Keratinocyte (primary cell): ENCODE measurements around the gene RGSL1. TPM values are rescaled to one million over a fixed set of nuclear protein-coding genes. Genes with fewer than 3 reads are reported as not detected.

Experiments
- DNase-seq: peaks from one replicate; pipeline ENCODE4 v3.0.0-alpha.2; 2011; ENCODE audit warnings: low read depth, missing footprints, low spot score
- FAIRE-seq: peaks from 2 replicates; lab custom pipeline; 2011; peaks lifted over from hg19 to GRCh38; lab: Jason Lieb, UNC
- H2AFZ ChIP-seq: 2 replicates; pipeline ENCODE4 v1.6.0; 2012; ENCODE audit warnings: low read length, control low read depth, inconsistent platforms; ENCODE audit not compliant: control insufficient read depth
- H3K27ac ChIP-seq: 2 replicates; pipeline ENCODE4 v1.5.1; 2011; ENCODE audit warnings: low read length; ENCODE audit not compliant: control insufficient read depth, insufficient read depth
- H3K27me3 ChIP-seq: 3 replicates; pipeline ENCODE4 v1.6.0; 2011; ENCODE audit warnings: low read length; ENCODE audit not compliant: control insufficient read depth, insufficient read depth; ENCODE audit errors: extremely low read depth
- H3K36me3 ChIP-seq, 2 experiments: 2 replicates in 1 of 2; 3 replicates in 1 of 2; pipeline ENCODE4 v1.5.1; 2011; ENCODE audit warnings: low read length in 2 of 2, mild to moderate bottlenecking in 1 of 2; ENCODE audit not compliant: control insufficient read depth in 2 of 2, insufficient read depth in 2 of 2; ENCODE audit errors: extremely low read depth in 1 of 2
- H3K4me1 ChIP-seq: 3 replicates; pipeline ENCODE4 v1.5.1; 2011; ENCODE audit warnings: low read length; ENCODE audit not compliant: control insufficient read depth, insufficient read depth; ENCODE audit errors: extremely low read depth
- H3K4me2 ChIP-seq: 3 replicates; pipeline ENCODE4 v1.6.0; 2011; ENCODE audit warnings: low read depth, low read length; ENCODE audit not compliant: control insufficient read depth, insufficient read depth; ENCODE audit errors: extremely low read depth
- H3K4me3 ChIP-seq, 3 experiments: fragments of 200-600 bp in 1 of 3; sonication (generic) in 1 of 3; 2 replicates in 2 of 3; 3 replicates in 1 of 3; pipeline ENCODE4 v1.5.1; 2011 to 2016; ENCODE audit warnings: low read length in 3 of 3, mild to moderate bottlenecking in 3 of 3, control low read depth in 2 of 3, inconsistent platforms in 1 of 3, low read depth in 1 of 3, mixed read lengths in 1 of 3, mixed run types in 1 of 3, moderate library complexity in 1 of 3; ENCODE audit not compliant: control insufficient read depth in 2 of 3, insufficient read depth in 2 of 3; ENCODE audit errors: extremely low read depth in 1 of 3
- H3K79me2 ChIP-seq: 2 replicates; pipeline ENCODE4 v1.6.0; 2012; ENCODE audit warnings: low read length; ENCODE audit not compliant: control insufficient read depth, insufficient read depth
- H3K9ac ChIP-seq: 3 replicates; pipeline ENCODE4 v1.6.0; 2011; ENCODE audit warnings: low read length; ENCODE audit not compliant: control insufficient read depth, insufficient read depth; ENCODE audit errors: extremely low read depth
- H3K9me1 ChIP-seq: 3 replicates; pipeline ENCODE4 v1.6.0; 2011; ENCODE audit warnings: low read length; ENCODE audit not compliant: control insufficient read depth, insufficient read depth; ENCODE audit errors: extremely low read depth
- H3K9me3 ChIP-seq: 2 replicates; pipeline ENCODE4 v1.5.1; 2012; ENCODE audit warnings: low read depth, low read length; ENCODE audit not compliant: control insufficient read depth
- H4K20me1 ChIP-seq: 3 replicates; pipeline ENCODE4 v1.6.0; 2011; ENCODE audit warnings: low read length; ENCODE audit not compliant: control insufficient read depth, insufficient read depth; ENCODE audit errors: extremely low read depth
- EZH2 ChIP-seq: IDR thresholded peaks from one replicate; pipeline ENCODE4 v1.6.1; 2012; ENCODE audit warnings: inconsistent platforms, mild to moderate bottlenecking, low read length, moderate library complexity
- dilution Hi-C: fragments of 300-500 bp; cut with MboI; formaldehyde crosslinking; loops from one replicate; pipeline ENCODE4 v1.7.0; 2020; ENCODE audit warnings: low sequenced_read_pairs; ENCODE audit not compliant: extremely low pct_ligation_motif_present
- polyA plus RNA-seq, 5 experiments: library from polyadenylated mRNA; depleted of rRNA in 3 of 5; stranded (reverse) in 3 of 5; stranded (forward) in 1 of 5; unstranded in 1 of 5; fragments of >200 nt; gene quantifications; 1 replicate in 1 of 5; 2 replicates in 3 of 5; 3 replicates in 1 of 5; pipeline versions ENCODE4 v1.2.1 to v1.2.3, GENCODE V29; 2011 to 2012; ENCODE audit warnings: missing spikeins in 2 of 5, low read depth in 1 of 5, low replicate concordance in 1 of 5
- TF ChIP-seq, protein P1 (sequence below), 3 experiments: IDR thresholded peaks in 1 of 3; conservative IDR thresholded peaks in 1 of 3; optimal IDR thresholded peaks in 1 of 3; 2 replicates in 2 of 3; 3 replicates in 1 of 3; pipeline versions ENCODE3 to v1.5.1; 2011; ENCODE audit warnings: low read length in 3 of 3, mild to moderate bottlenecking in 3 of 3, moderate library complexity in 2 of 3, control low read depth in 1 of 3, inconsistent platforms in 1 of 3; ENCODE audit not compliant: insufficient read depth in 2 of 3; ENCODE audit errors: extremely low read depth in 1 of 3

Gene RGSL1
- polyA plus RNA-seq, 1 donor (not counting 4 experiments of a cell fraction or from before 2014, with no cell fraction given) = not detected

GRCh38 chr1:182426442-182427430 lies 23.2 kb upstream of the RGSL1 start:
- Histone ChIP-seq H3K4me3 (no peak overlapping the region), H4K20me1 (no peaks in the 10 kb centered on the region), H3K4me1 (no peaks in the 10 kb centered on the region), H2AFZ (no peak overlapping the region), H3K79me2 (no peaks in the 10 kb centered on the region), H3K4me2 (no peak overlapping the region), H3K9me3 (no peaks in the 10 kb centered on the region), H3K9ac (no peak overlapping the region), H3K9me1 (no peaks in the 10 kb centered on the region), H3K27ac (no peak overlapping the region), H3K27me3 (no peaks in the 10 kb centered on the region), H3K36me3 (no peaks in the 10 kb centered on the region)
- dilution Hi-C loops = loop anchor here (25.0 kb wide), 1 partner anchor 161 kb away; the partner anchor contains the start of gene RNASEL
- no peak for DNase-seq
- TF ChIP-seq EZH2 = no peak
- TF ChIP-seq, protein P1, sequence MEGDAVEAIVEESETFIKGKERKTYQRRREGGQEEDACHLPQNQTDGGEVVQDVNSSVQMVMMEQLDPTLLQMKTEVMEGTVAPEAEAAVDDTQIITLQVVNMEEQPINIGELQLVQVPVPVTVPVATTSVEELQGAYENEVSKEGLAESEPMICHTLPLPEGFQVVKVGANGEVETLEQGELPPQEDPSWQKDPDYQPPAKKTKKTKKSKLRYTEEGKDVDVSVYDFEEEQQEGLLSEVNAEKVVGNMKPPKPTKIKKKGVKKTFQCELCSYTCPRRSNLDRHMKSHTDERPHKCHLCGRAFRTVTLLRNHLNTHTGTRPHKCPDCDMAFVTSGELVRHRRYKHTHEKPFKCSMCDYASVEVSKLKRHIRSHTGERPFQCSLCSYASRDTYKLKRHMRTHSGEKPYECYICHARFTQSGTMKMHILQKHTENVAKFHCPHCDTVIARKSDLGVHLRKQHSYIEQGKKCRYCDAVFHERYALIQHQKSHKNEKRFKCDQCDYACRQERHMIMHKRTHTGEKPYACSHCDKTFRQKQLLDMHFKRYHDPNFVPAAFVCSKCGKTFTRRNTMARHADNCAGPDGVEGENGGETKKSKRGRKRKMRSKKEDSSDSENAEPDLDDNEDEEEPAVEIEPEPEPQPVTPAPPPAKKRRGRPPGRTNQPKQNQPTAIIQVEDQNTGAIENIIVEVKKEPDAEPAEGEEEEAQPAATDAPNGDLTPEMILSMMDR (optimal IDR thresholded peaks at IDR 0.05 in 1 of 3, IDR thresholded peaks at IDR 0.05 in 1 of 3, conservative IDR thresholded peaks at IDR 0.05 in 1 of 3; ENCODE audit: extremely low read depth in 1 of 3, insufficient read depth in 2 of 3, low read length in 3 of 3) = no peak
- no peak for FAIRE-seq

DNA sequence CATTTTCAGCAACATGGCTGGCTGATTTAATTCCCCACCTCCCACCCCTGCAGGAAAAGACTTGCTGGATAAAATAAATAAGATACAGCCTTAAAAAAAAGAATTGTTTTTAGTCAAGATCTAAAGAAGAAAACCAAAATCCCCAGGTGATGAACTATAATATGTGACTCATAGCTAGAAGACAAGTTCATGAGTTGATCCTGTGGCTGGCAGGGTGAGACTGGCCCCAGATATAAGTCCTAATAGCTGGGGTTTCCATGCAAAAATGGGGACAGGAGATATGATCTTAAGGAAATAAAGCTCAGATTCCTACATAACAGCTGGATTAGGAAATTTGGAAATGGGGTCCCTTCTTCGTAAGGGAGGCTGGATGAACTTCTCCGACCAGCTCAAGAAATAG lies 21.9 kb upstream of the RGSL1 start:
- no peak overlapping the region for H3K27ac ChIP-seq
- no peaks in the 10 kb centered on the region for H3K27me3 ChIP-seq
- FAIRE-seq = no peak
- no peaks in the 10 kb centered on the region for H3K9me3 ChIP-seq
- TF ChIP-seq, protein P1 (optimal IDR thresholded peaks at IDR 0.05 in 1 of 3, IDR thresholded peaks at IDR 0.05 in 1 of 3, conservative IDR thresholded peaks at IDR 0.05 in 1 of 3; ENCODE audit: extremely low read depth in 1 of 3, insufficient read depth in 2 of 3, low read length in 3 of 3) = no peak
- no peak for TF ChIP-seq EZH2
- no peak overlapping the region for H3K4me2 ChIP-seq
- H4K20me1 ChIP-seq = no peaks in the 10 kb centered on the region
- no peak for DNase-seq
- no peaks in the 10 kb centered on the region for H3K9me1 ChIP-seq
- H2AFZ ChIP-seq = no peak overlapping the region
- H3K4me3 ChIP-seq = no peak overlapping the region
- no peak overlapping the region for H3K9ac ChIP-seq
- H3K79me2 ChIP-seq = no peaks in the 10 kb centered on the region
- H3K36me3 ChIP-seq = no peaks in the 10 kb centered on the region
- no peaks in the 10 kb centered on the region for H3K4me1 ChIP-seq
- dilution Hi-C loops = loop anchor here (25.0 kb wide), 1 partner anchor 159 kb away; the partner anchor contains the start of gene RNASEL
